ENCODE measurements around the gene ZNF608.

Gene ZNF608

DNA sequence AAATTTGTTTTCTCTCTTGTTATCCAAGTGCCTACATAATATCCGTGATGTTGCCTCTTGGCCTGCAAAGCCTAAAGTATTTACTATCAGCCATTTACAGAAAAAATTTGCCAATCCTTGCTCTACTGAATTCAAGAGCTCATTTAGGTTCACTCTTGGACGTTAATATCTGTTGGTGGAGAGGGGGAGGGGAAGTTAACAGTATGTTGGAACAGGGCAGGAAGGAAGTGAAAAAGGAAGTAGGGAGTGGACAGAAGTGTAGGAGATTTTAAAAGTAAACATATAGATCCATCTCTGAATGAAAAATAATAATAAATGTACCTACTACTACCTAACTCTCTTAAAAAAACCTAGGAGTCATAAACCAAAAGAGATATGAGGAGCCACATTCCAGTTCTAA lies 32.8 kb downstream of the ZNF608 start:
- no peak overlapping the region for H3K4me3 ChIP-seq (ENCODE audit: low read depth, low read length)
- H3K27ac ChIP-seq: no peak overlapping the region
- no peaks in the 10 kb centered on the region for H3K36me3 ChIP-seq (ENCODE audit: control insufficient read depth, insufficient read depth, low read length)
- no peak overlapping the region for H3K4me2 ChIP-seq (ENCODE audit: low read length)
- no peak overlapping the region for H2AFZ ChIP-seq
- H3K27me3 ChIP-seq (ENCODE audit: control insufficient read depth, insufficient read depth, low read length): no peaks in the 10 kb centered on the region
- H3K9me3 ChIP-seq (ENCODE audit: control insufficient read depth, low read length): no peaks in the 10 kb centered on the region
- no peak overlapping the region for H3K9ac ChIP-seq
- TF ChIP-seq, protein P1, sequence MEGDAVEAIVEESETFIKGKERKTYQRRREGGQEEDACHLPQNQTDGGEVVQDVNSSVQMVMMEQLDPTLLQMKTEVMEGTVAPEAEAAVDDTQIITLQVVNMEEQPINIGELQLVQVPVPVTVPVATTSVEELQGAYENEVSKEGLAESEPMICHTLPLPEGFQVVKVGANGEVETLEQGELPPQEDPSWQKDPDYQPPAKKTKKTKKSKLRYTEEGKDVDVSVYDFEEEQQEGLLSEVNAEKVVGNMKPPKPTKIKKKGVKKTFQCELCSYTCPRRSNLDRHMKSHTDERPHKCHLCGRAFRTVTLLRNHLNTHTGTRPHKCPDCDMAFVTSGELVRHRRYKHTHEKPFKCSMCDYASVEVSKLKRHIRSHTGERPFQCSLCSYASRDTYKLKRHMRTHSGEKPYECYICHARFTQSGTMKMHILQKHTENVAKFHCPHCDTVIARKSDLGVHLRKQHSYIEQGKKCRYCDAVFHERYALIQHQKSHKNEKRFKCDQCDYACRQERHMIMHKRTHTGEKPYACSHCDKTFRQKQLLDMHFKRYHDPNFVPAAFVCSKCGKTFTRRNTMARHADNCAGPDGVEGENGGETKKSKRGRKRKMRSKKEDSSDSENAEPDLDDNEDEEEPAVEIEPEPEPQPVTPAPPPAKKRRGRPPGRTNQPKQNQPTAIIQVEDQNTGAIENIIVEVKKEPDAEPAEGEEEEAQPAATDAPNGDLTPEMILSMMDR (IDR thresholded peaks at IDR 0.05): no peak
- H3K4me1 ChIP-seq: no peaks in the 10 kb centered on the region
- H3K79me2 ChIP-seq: peaks cover 31% of the 10 kb centered on the region

DNA sequence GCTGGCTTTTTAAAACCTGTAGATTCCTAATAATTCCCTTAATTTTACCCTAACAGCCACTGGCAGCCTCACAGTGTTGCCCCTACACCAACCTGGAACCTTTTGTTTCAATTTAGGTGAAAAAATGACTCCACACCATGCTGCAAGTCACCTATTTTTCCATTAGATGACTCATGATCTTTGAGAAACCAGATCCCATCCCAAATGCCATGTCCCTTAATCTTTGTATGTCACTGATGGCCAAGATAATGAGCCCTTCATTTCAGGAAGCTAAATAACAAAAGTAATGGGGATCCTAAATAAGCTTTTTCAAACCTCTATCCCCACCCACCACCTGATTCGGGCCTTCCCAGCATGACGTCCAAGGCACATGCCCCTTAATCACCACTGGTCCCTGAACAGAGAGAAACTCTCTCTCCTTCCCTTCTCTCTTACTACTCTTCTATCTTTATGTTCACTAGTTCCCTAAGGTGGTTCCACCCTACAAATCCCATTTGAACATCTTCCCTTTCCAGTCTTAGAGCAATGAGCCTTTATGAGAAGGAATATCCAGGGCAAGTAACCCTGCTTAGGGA lies 33.6 kb downstream of the ZNF608 start:
- H2AFZ ChIP-seq: no peak overlapping the region
- H3K9ac ChIP-seq: no peak overlapping the region
- no peak overlapping the region for H3K4me3 ChIP-seq (ENCODE audit: low read depth, low read length)
- TF ChIP-seq, protein P1 (IDR thresholded peaks at IDR 0.05): no peak
- H3K4me2 ChIP-seq (ENCODE audit: low read length): no peak overlapping the region
- H3K79me2 ChIP-seq: peaks cover 35% of the 10 kb centered on the region
- H3K4me1 ChIP-seq: no peaks in the 10 kb centered on the region
- H3K27ac ChIP-seq: no peak overlapping the region
- no peaks in the 10 kb centered on the region for H3K9me3 ChIP-seq (ENCODE audit: control insufficient read depth, low read length)
- H3K36me3 ChIP-seq (ENCODE audit: control insufficient read depth, insufficient read depth, low read length): no peaks in the 10 kb centered on the region
- no peaks in the 10 kb centered on the region for H3K27me3 ChIP-seq (ENCODE audit: control insufficient read depth, insufficient read depth, low read length)

DNA sequence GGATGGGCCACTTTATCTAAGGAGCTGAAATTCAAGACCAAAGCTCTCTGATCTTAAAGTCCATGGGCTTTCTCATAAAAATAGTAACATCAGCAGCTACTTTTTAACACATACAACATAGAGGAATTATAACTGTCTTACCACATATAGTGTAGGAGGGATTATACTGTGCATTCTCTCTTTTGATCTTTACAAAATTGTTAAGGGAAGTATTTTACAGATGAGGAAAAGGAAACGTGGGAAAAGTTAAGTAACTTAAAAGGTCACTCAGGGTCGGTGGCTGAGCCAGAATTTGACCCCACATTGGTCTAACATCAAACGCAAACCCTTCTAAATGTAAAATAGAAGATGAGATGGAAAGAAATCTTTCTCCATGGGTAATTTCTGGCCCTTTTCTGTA lies 38.4 kb downstream of the ZNF608 start:
- Histone ChIP-seq H3K9me3 (ENCODE audit: control insufficient read depth, low read length) (no peaks in the 10 kb centered on the region), H3K4me1 (no peaks in the 10 kb centered on the region), H3K27me3 (ENCODE audit: control insufficient read depth, insufficient read depth, low read length) (no peaks in the 10 kb centered on the region), H3K36me3 (ENCODE audit: control insufficient read depth, insufficient read depth, low read length) (no peaks in the 10 kb centered on the region), H3K4me3 (ENCODE audit: low read depth, low read length) (no peak overlapping the region), H3K9ac (no peak overlapping the region), H2AFZ (no peak overlapping the region), H3K79me2 (peaks cover 37% of the 10 kb centered on the region), H3K27ac (no peak overlapping the region), H3K4me2 (ENCODE audit: low read length) (no peak overlapping the region)
- TF ChIP-seq, protein P1 (IDR thresholded peaks at IDR 0.05): no peak

DNA sequence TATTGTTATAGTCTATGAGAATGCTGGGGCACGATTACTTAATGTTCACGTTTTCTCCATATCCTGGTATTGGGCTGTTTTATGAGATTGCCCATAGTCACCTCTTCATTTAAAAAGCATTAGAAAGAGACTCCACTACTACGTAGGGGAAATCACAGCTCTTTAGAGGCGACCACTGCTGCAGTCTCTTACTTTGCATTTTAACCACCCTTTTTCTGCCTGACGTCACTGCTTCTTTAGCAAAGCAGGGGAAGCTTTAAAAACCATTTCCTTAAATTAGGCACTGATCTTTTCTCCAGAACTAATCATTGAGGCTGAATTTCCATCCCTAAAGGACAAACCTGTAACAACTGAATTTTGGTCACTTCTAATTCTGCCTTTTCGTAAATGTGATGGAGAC lies 38.9 kb downstream of the ZNF608 start:
- H3K9me3 ChIP-seq (ENCODE audit: control insufficient read depth, low read length): no peaks in the 10 kb centered on the region
- H3K36me3 ChIP-seq (ENCODE audit: control insufficient read depth, insufficient read depth, low read length): no peaks in the 10 kb centered on the region
- TF ChIP-seq, protein P1 (IDR thresholded peaks at IDR 0.05): no peak
- H3K79me2 ChIP-seq: peaks cover 32% of the 10 kb centered on the region
- H3K27ac ChIP-seq: no peak overlapping the region
- no peaks in the 10 kb centered on the region for H3K4me1 ChIP-seq
- H3K4me3 ChIP-seq (ENCODE audit: low read depth, low read length): no peak overlapping the region
- no peak overlapping the region for H2AFZ ChIP-seq
- no peak overlapping the region for H3K4me2 ChIP-seq (ENCODE audit: low read length)
- H3K27me3 ChIP-seq (ENCODE audit: control insufficient read depth, insufficient read depth, low read length): no peaks in the 10 kb centered on the region
- H3K9ac ChIP-seq: no peak overlapping the region

DNA sequence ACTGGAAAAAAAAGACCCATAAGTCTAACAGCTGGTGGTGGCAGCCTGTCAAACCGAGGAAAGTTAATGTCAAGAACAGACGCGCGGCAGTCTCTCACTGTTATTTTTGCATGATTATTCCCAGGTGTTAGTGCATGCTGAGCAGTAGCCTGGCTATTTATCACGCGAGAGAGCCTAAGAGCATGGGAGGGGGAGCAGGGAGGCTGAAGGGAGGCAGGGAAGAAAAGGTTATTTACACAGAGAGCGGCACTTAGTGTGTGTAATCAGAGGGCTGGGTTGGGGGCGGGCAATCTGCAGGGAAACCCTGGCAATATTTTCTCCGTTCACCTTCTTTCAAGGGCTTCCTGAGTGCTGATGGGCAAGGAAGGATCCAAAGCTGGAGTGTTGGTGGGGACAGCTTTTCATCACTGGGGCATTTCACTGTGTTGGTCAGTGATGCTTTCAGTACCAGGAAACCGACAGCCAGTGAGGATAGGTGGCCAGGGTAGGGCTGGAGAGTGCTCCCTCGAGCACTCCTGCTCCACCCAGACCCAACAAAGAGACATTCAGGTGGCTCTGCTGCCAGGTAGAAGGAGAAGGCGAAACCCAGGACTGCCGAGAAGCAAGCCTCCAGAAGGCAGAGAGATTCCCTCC lies 39.6 kb downstream of the ZNF608 start:
- H3K4me3 ChIP-seq (ENCODE audit: low read depth, low read length): no peak overlapping the region

More for the DNA sequence above, 39.6 kb downstream of the ZNF608 start:
- H3K27ac ChIP-seq: no peak overlapping the region
- H3K36me3 ChIP-seq (ENCODE audit: control insufficient read depth, insufficient read depth, low read length): no peaks in the 10 kb centered on the region
- no peak overlapping the region for H3K4me2 ChIP-seq (ENCODE audit: low read length)
- H3K9ac ChIP-seq: no peak overlapping the region
- H3K9me3 ChIP-seq (ENCODE audit: control insufficient read depth, low read length): no peaks in the 10 kb centered on the region
- no peaks in the 10 kb centered on the region for H3K27me3 ChIP-seq (ENCODE audit: control insufficient read depth, insufficient read depth, low read length)
- H2AFZ ChIP-seq: no peak overlapping the region
- TF ChIP-seq, protein P1 (IDR thresholded peaks at IDR 0.05): no peak
- H3K79me2 ChIP-seq: peaks cover 25% of the 10 kb centered on the region
- no peaks in the 10 kb centered on the region for H3K4me1 ChIP-seq

All from parathyroid adenoma (tissue), 2 donors.